Body of pancreas (tissue), 4 donors: ENCODE results near the gene NKAIN2.

Experiments
- CTCF ChIP-seq, 7 experiments: fragments of 450-650 bp in 4 of 7; fragments of 200-600 bp in 3 of 7; sonication (generic) in 3 of 7; IDR thresholded peaks; one replicate each; pipeline ENCODE4 v1.5.1; 2016 to 2019; ENCODE audit warnings: antibody characterized with exemption in 7 of 7
- POLR2A ChIP-seq, 3 donors: fragments of 450-650 bp; IDR thresholded peaks; one replicate each; pipeline ENCODE4 v1.6.1; 2016; ENCODE audit warnings: antibody characterized with exemption in 3 of 3, mild to moderate bottlenecking in 2 of 3

- TF ChIP-seq CTCF (IDR thresholded peaks at IDR 0.05) = no peak
- no peak for TF ChIP-seq POLR2A (IDR thresholded peaks at IDR 0.05)
Measured at GRCh38 chr6:124055395-124055794, 251.7 kb downstream of the NKAIN2 start.
